Heart right ventricle (tissue), 16 donors: ENCODE results near the gene PTPN9. TPM values are rescaled to one million over a fixed set of nuclear protein-coding genes. Genes with fewer than 3 reads are reported as not detected.

ENCODE experiments used
- ATAC-seq, 8 donors: fragments of 200-7000 bp; cut with Tn5 transposase; one replicate each; pipeline ENCODE4 v1.9.1; 2020; ENCODE audit warnings: mild to moderate bottlenecking in 8 of 8, moderate library complexity in 8 of 8, moderate number of reproducible peaks in 1 of 8
- DNase-seq, 2 donors: peaks; one replicate each; pipeline ENCODE4 v3.0.0-alpha.2; 2020
- H3K27ac ChIP-seq, 10 donors: fragments of 200-600 bp; sonication (generic) in 2 of 10; one replicate each; pipeline versions ENCODE4 v1.5.0 to v1.8.0; 2020 to 2022; ENCODE audit warnings: mild to moderate bottlenecking in 3 of 10
- H3K27me3 ChIP-seq, 7 donors: fragments of 200-600 bp; one replicate each; pipeline ENCODE4 v1.8.0; 2021 to 2022; ENCODE audit warnings: mild to moderate bottlenecking in 2 of 7
- H3K36me3 ChIP-seq, 9 donors: fragments of 200-600 bp; sonication (generic) in 1 of 9; one replicate each; pipeline versions ENCODE4 v1.5.0 to v1.8.0; 2020 to 2022; ENCODE audit warnings: mild to moderate bottlenecking in 2 of 9
- H3K4me1 ChIP-seq, 9 donors: fragments of 200-600 bp; sonication (generic) in 1 of 9; one replicate each; pipeline versions ENCODE4 v1.5.0 to v1.8.0; 2020 to 2022; ENCODE audit warnings: mild to moderate bottlenecking in 4 of 9
- H3K4me3 ChIP-seq, 10 donors: fragments of 200-600 bp; sonication (generic) in 2 of 10; one replicate each; pipeline versions ENCODE4 v1.5.0 to v1.8.0; 2020 to 2022; ENCODE audit warnings: mild to moderate bottlenecking in 7 of 10, moderate library complexity in 2 of 10
- H3K9me3 ChIP-seq, 11 donors: fragments of 200-600 bp in 10 of 11; sonication (generic) in 2 of 11; one replicate each; pipeline versions ENCODE4 v1.5.0 to v1.8.0; 2013 to 2022; ENCODE audit warnings: mild to moderate bottlenecking in 2 of 11, control low read depth in 1 of 11, moderate library complexity in 1 of 11
- CTCF ChIP-seq, 9 donors: fragments of 200-600 bp; sonication (generic) in 2 of 9; IDR thresholded peaks; one replicate each; pipeline versions ENCODE4 v1.5.0 to v1.8.0; 2021 to 2022; ENCODE audit warnings: antibody characterized with exemption in 9 of 9, mild to moderate bottlenecking in 5 of 9, moderate library complexity in 1 of 9
- WGBS, 2 donors: extraction: QIAGEN DNeasy Blood & Tissue Kit; methylation state at CpG; one replicate each; pipeline ENCODE4 v1.1.7; 2013; ENCODE audit warnings: inconsistent platforms in 1 of 2; 5-methylcytosine and 5-hydroxymethylcytosine counted together
- intact Hi-C, 10 donors: fragments of 100-400 bp; cut with DNase I; formaldehyde crosslinking; loops; one replicate each; pipeline versions ENCODE4 v1.11.1 to v1.14.2; 2022
- polyA plus RNA-seq, 2 donors: library from polyadenylated mRNA; stranded (reverse); fragments of 200-250 nt; gene quantifications; one replicate each; pipeline ENCODE4 v1.2.3, GENCODE V29; 2013
- total RNA-seq, 10 donors: library from RNA; stranded (reverse); fragmentation: NEBNext Ultra II Directional in 3 of 10; extraction: Animal tissue kit (Norgen Biotek cat#: 25700) in 3 of 10; gene quantifications; one replicate each; pipeline versions ENCODE4 v1.2.1 to v1.2.4, GENCODE V29; 2021 to 2023
- donor health status: Arrhythmogenic right ventricular cardiomyopathy.
- donor health status: ischemic (EF 13 %, LVEDD 7.1; RV severe dilation, severe dysfunction).
- donor health status: healthy with polysubstance abuse.
- donor health status: DM: no; HTN: yes; CAD: no.
- donor health status: DM: no; HTN: no; CAD: no.
- donor health status: ischemic (EF 25% LVEDD 6.9; RV normal size, moderate dysfunction).
- donor health status: ischemic (EF 25% LVEDD 5.7; RV mildly dilated, moderate dysfunction).
- donor health status: healthy.
- donor health status: DM: yes; HTN: yes; CAD: no.
- donor health status: Ischemic cardiomyopathy.
- donor health status: ischemic (EF 35%, LVEDD 5.7; RV mildly dilated, moderate dysfunction).
- donor health status: nonischemic (EF 11% LVEDD 7.7; RV severe dilation, severe dysfunction).
- donor health status: DM: yes; HTN: yes; CAD: no.
- donor health status: PGD.
- donor health status: ischemic (EF 29% LVEDD 5.4; RV normal size, mild dysfunction).
- donor health status: nonischemic (EF 23%, LVEDD 6.1; RV moderate dilation, normal function).

Gene PTPN9
- total and polyA plus RNA-seq, 12 donors: 2.0 to 11.0 (median 8.0) TPM

DNA sequence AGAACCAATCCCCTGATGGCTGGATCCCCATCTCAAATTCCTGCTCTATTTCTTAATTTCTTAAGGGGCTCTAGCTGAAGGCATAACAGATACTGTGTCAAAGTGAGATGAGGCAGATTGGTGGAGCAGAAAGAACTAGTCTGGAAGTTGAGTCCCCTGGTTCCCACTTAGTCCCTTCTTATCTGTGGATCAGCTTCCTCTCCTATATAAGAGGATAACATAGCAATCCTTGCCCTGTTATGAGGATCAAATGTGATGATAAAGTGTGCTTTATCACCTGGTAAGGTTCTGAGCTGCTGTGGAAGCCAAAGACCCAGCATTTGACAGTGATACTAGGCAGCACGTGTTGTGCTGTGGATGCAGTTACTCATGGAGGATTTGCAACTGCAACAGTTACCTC is 119.5 kb downstream of the PTPN9 start:
- Histone ChIP-seq H3K27ac (no peak overlapping the region), H3K36me3 (peaks cover 0 to under 1% (median 0%) of the 10 kb centered on the region in 9 donors), H3K27me3 (no peaks in the 10 kb centered on the region), H3K4me1 (peaks cover 0 to 16% (median 6%) of the 10 kb centered on the region in 9 donors), H3K4me3 (no peak overlapping the region), H3K9me3 (no peaks in the 10 kb centered on the region)
- no peak for TF ChIP-seq CTCF (IDR thresholded peaks at IDR 0.05)
- no peak for ATAC-seq
- intact Hi-C loops: loop anchor here in 1 of 10 donors (10.0 kb wide), 1 partner anchor 165 kb away; the partner anchor contains the start of gene SNUPN
- DNase-seq: no peak
- 58 to 67% methylated on average over 1 of the region's 1 CpG for WGBS, 2 donors

- ATAC-seq (no peak), DNase-seq (no peak)
- H3K27ac ChIP-seq: no peak overlapping the region
- peaks cover 0 to 26% (median 15%) of the 10 kb centered on the region in 9 donors for H3K4me1 ChIP-seq
- H3K4me3 ChIP-seq: peak overlapping the region in 2 of 10 donors; percentile 95 to 97
- intact Hi-C loops: loop anchor here in 1 of 10 donors (10.0 kb wide), 1 partner anchor 168 kb away; the partner anchor contains the start of gene SNUPN
- no peak for TF ChIP-seq CTCF (IDR thresholded peaks at IDR 0.05)
- no peaks in the 10 kb centered on the region for H3K36me3 ChIP-seq
- WGBS, 2 donors: 59 to 66% methylated on average over 6 of the region's 6 CpGs
- H3K9me3 ChIP-seq: no peaks in the 10 kb centered on the region
- H3K27me3 ChIP-seq: no peaks in the 10 kb centered on the region
Observed at GRCh38 chr15:75456710-75457109, 122.4 kb downstream of the PTPN9 start.

DNA sequence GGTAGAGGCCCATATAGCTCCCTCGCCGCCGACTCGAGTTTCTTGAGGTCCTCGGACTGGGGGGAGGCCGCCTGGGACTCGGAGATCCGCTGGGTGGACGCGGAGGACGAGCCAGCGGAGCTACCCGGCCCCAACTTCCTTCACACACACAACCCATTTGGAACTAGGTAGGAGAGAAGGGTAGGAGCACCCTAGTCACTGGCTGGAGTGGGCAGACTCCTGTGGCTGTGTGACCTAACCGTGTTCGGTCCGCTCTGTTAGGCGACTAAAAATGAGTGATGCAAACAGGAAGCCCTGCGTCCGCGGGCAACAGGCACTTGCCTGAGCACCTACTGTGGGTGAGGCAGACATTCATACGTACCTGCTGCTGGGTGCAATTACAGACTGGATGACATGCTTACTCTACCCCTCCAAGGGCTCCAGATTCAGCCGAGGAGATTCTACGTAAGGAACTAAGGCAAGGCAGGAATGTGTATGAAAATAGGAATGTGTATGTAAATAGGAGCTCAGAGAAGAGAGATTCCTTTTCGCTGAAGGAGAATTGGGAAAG is 123.1 kb downstream of the PTPN9 start:
- ATAC-seq: no peak

DNA sequence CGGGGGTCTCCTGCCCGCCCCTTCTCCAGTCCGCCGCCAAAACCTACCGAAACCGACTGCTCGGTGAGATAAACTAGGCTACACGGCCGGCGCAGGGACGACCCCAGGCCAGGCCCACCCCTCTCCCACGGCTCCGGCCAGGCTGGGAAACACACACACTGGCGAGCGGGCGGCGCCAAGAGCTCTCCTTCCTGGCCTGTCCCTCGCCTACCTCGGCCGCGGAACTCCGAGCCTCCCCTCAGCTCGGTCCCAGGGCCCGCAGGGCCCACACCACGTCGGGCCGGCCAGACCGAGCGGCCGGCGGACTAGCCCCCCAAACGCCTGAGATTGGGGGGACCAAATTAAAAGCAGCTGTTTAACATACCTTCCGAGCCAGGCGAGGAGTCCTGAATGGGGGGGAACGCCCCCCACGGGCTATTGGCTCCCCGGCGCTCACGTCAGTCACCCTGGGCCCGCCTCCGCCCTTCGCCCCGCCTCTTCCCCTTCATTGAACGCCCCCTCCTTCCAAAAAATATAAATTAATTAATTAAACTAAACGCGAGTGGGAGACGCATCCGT is 123.6 kb downstream of the PTPN9 start:
- WGBS, 2 donors: 0% methylated on average over 47 to 48 of the region's 48 CpGs
- Histone ChIP-seq H3K36me3 (no peaks in the 10 kb centered on the region), H3K4me1 (peaks cover 0 to 26% (median 15%) of the 10 kb centered on the region in 9 donors), H3K4me3 (peak overlapping the region; percentile 61 to 99 (median 94)), H3K27ac (peak overlapping the region; percentile 90 to 99 (median 98)), H3K9me3 (no peaks in the 10 kb centered on the region), H3K27me3 (no peaks in the 10 kb centered on the region)
- ATAC-seq (peak in 7 of 8 donors; percentile 6 to 21 (median 18)), DNase-seq (peak; percentile 88 to 91)
- peak in 1 of 9 donors; percentile 4 for TF ChIP-seq CTCF (IDR thresholded peaks at IDR 0.05)
- intact Hi-C loops: loop anchor here in 1 of 10 donors (10.0 kb wide), 1 partner anchor 169 kb away; the partner anchor contains the start of gene SNUPN

More for the DNA sequence above, 123.1 kb downstream of the PTPN9 start:
- Histone ChIP-seq H3K4me3 (peak overlapping the region; percentile 61 to 99 (median 94)), H3K9me3 (no peaks in the 10 kb centered on the region), H3K27me3 (no peaks in the 10 kb centered on the region), H3K27ac (peak overlapping the region; percentile 90 to 99 (median 98)), H3K4me1 (peaks cover 0 to 26% (median 15%) of the 10 kb centered on the region in 9 donors), H3K36me3 (no peaks in the 10 kb centered on the region)
- no peak for TF ChIP-seq CTCF (IDR thresholded peaks at IDR 0.05)
- 2% methylated on average over 24 of the region's 24 CpGs for WGBS, 2 donors
- DNase-seq: no peak
- intact Hi-C loops: loop anchor here in 1 of 10 donors (10.0 kb wide), 1 partner anchor 169 kb away; the partner anchor contains the start of gene SNUPN
